Measurements from ENCODE around the gene C14orf93.
A peak's percentile ranks its signal among the peaks of the same experiment; 100 is the strongest.

C14orf93 gene

GRCh38 chr14:23041729-23042128, 31.8 kb upstream of the C14orf93 start:
- no peak overlapping the region for H3K4me3 ChIP-seq (ENCODE audit: low read length)
- no peaks in the 10 kb centered on the region for H3K9me3 ChIP-seq (ENCODE audit: control insufficient read depth, low read length)
- no peaks in the 10 kb centered on the region for H3K36me3 ChIP-seq (ENCODE audit: control insufficient read depth, insufficient read depth, low read length)
- no peaks in the 10 kb centered on the region for H3K27me3 ChIP-seq (ENCODE audit: control insufficient read depth, insufficient read depth, low read length)
- peaks cover 13% of the 10 kb centered on the region for H3K4me1 ChIP-seq (ENCODE audit: control insufficient read depth, insufficient read depth, low read length)
- no peak overlapping the region for H3K9ac ChIP-seq (ENCODE audit: low read length)

- no peaks in the 10 kb centered on the region for H3K27me3 ChIP-seq (ENCODE audit: control insufficient read depth, insufficient read depth, low read length)
- H3K9me3 ChIP-seq (ENCODE audit: control insufficient read depth, low read length) = no peaks in the 10 kb centered on the region
- H3K36me3 ChIP-seq (ENCODE audit: control insufficient read depth, insufficient read depth, low read length) = no peaks in the 10 kb centered on the region
- no peak overlapping the region for H3K9ac ChIP-seq (ENCODE audit: low read length)
- no peak overlapping the region for H3K4me3 ChIP-seq (ENCODE audit: low read length)
- H3K4me1 ChIP-seq (ENCODE audit: control insufficient read depth, insufficient read depth, low read length) = peaks cover 11% of the 10 kb centered on the region
Observed at GRCh38 chr14:23040100-23040499, 30.2 kb upstream of the C14orf93 start.

- H3K9me3 ChIP-seq (ENCODE audit: control insufficient read depth, low read length) = no peaks in the 10 kb centered on the region
- no peaks in the 10 kb centered on the region for H3K36me3 ChIP-seq (ENCODE audit: control insufficient read depth, insufficient read depth, low read length)
- H3K9ac ChIP-seq (ENCODE audit: low read length) = peak overlapping the region; percentile 96
- no peaks in the 10 kb centered on the region for H3K27me3 ChIP-seq (ENCODE audit: control insufficient read depth, insufficient read depth, low read length)
- H3K4me3 ChIP-seq (ENCODE audit: low read length) = peak overlapping the region; percentile 70
- peaks cover 15% of the 10 kb centered on the region for H3K4me1 ChIP-seq (ENCODE audit: control insufficient read depth, insufficient read depth, low read length)
Observed at GRCh38 chr14:23035303-23036144, 25.6 kb upstream of the C14orf93 start.

- Histone ChIP-seq H3K27me3 (ENCODE audit: control insufficient read depth, insufficient read depth, low read length) (no peaks in the 10 kb centered on the region), H3K4me3 (ENCODE audit: low read length) (peak within 1 kb of the TSS; percentile 70), H3K9me3 (ENCODE audit: control insufficient read depth, low read length) (no peaks in the 10 kb centered on the region), H3K4me1 (ENCODE audit: control insufficient read depth, insufficient read depth, low read length) (peaks cover 15% of the 10 kb centered on the region), H3K9ac (ENCODE audit: low read length) (peak within 1 kb of the TSS; percentile 96), H3K36me3 (ENCODE audit: control insufficient read depth, insufficient read depth, low read length) (no peaks in the 10 kb centered on the region)
Observed at GRCh38 chr14:23034498-23035302, 24.8 kb upstream of the C14orf93 start, which contains the start of gene PSMB5. Gene PSMB5 (minus strand): TSS chr14:23034900. CDS start chr14:23034881, 19 bp downstream.

GRCh38 chr14:23033801-23034497, 24.0 kb upstream of the C14orf93 start:
- H3K9ac ChIP-seq (ENCODE audit: low read length) = peak overlapping the region; percentile 96
- no peaks in the 10 kb centered on the region for H3K27me3 ChIP-seq (ENCODE audit: control insufficient read depth, insufficient read depth, low read length)
- peak overlapping the region; percentile 70 for H3K4me3 ChIP-seq (ENCODE audit: low read length)
- H3K9me3 ChIP-seq (ENCODE audit: control insufficient read depth, low read length) = no peaks in the 10 kb centered on the region
- H3K4me1 ChIP-seq (ENCODE audit: control insufficient read depth, insufficient read depth, low read length) = peaks cover 15% of the 10 kb centered on the region
- no peaks in the 10 kb centered on the region for H3K36me3 ChIP-seq (ENCODE audit: control insufficient read depth, insufficient read depth, low read length)

- Histone ChIP-seq H3K9ac (ENCODE audit: low read length) (peak overlapping the region; percentile 96), H3K4me3 (ENCODE audit: low read length) (no peak overlapping the region), H3K27me3 (ENCODE audit: control insufficient read depth, insufficient read depth, low read length) (no peaks in the 10 kb centered on the region), H3K4me1 (ENCODE audit: control insufficient read depth, insufficient read depth, low read length) (peaks cover 15% of the 10 kb centered on the region), H3K9me3 (ENCODE audit: control insufficient read depth, low read length) (no peaks in the 10 kb centered on the region), H3K36me3 (ENCODE audit: control insufficient read depth, insufficient read depth, low read length) (no peaks in the 10 kb centered on the region)
Observed at GRCh38 chr14:23033251-23033727, 23.3 kb upstream of the C14orf93 start.

- Histone ChIP-seq H3K4me3 (ENCODE audit: low read length) (no peak overlapping the region), H3K9ac (ENCODE audit: low read length) (no peak overlapping the region), H3K27me3 (ENCODE audit: control insufficient read depth, insufficient read depth, low read length) (no peaks in the 10 kb centered on the region), H3K36me3 (ENCODE audit: control insufficient read depth, insufficient read depth, low read length) (no peaks in the 10 kb centered on the region), H3K9me3 (ENCODE audit: control insufficient read depth, low read length) (no peaks in the 10 kb centered on the region), H3K4me1 (ENCODE audit: control insufficient read depth, insufficient read depth, low read length) (peaks cover 15% of the 10 kb centered on the region)
Observed at GRCh38 chr14:23030936-23031335, 21.0 kb upstream of the C14orf93 start.

GRCh38 chr14:23028799-23029198, 18.9 kb upstream of the C14orf93 start:
- Histone ChIP-seq H3K36me3 (ENCODE audit: control insufficient read depth, insufficient read depth, low read length) (peaks cover 7% of the 10 kb centered on the region), H3K9ac (ENCODE audit: low read length) (no peak overlapping the region), H3K4me1 (ENCODE audit: control insufficient read depth, insufficient read depth, low read length) (peaks cover 7% of the 10 kb centered on the region), H3K9me3 (ENCODE audit: control insufficient read depth, low read length) (no peaks in the 10 kb centered on the region), H3K27me3 (ENCODE audit: control insufficient read depth, insufficient read depth, low read length) (no peaks in the 10 kb centered on the region), H3K4me3 (ENCODE audit: low read length) (no peak overlapping the region)

- Histone ChIP-seq H3K36me3 (ENCODE audit: control insufficient read depth, insufficient read depth, low read length) (peaks cover 7% of the 10 kb centered on the region), H3K9me3 (ENCODE audit: control insufficient read depth, low read length) (no peaks in the 10 kb centered on the region), H3K9ac (ENCODE audit: low read length) (no peak overlapping the region), H3K27me3 (ENCODE audit: control insufficient read depth, insufficient read depth, low read length) (no peaks in the 10 kb centered on the region), H3K4me3 (ENCODE audit: low read length) (no peak overlapping the region), H3K4me1 (ENCODE audit: control insufficient read depth, insufficient read depth, low read length) (no peaks in the 10 kb centered on the region)
Observed at GRCh38 chr14:23025151-23025814, 15.3 kb upstream of the C14orf93 start.

- Histone ChIP-seq H3K9ac (ENCODE audit: low read length) (no peak overlapping the region), H3K9me3 (ENCODE audit: control insufficient read depth, low read length) (no peaks in the 10 kb centered on the region), H3K36me3 (ENCODE audit: control insufficient read depth, insufficient read depth, low read length) (peaks cover 7% of the 10 kb centered on the region)
Observed at GRCh38 chr14:23024612-23025075, 14.7 kb upstream of the C14orf93 start.

GRCh38 chr14:23023795-23024152, 13.8 kb upstream of the C14orf93 start:
- Histone ChIP-seq H3K27me3 (ENCODE audit: control insufficient read depth, insufficient read depth, low read length) (no peaks in the 10 kb centered on the region), H3K9me3 (ENCODE audit: control insufficient read depth, low read length) (no peaks in the 10 kb centered on the region), H3K4me1 (ENCODE audit: control insufficient read depth, insufficient read depth, low read length) (no peaks in the 10 kb centered on the region), H3K9ac (ENCODE audit: low read length) (no peak overlapping the region), H3K4me3 (ENCODE audit: low read length) (no peak overlapping the region), H3K36me3 (ENCODE audit: control insufficient read depth, insufficient read depth, low read length) (peaks cover 7% of the 10 kb centered on the region)

More at GRCh38 chr14:23024612-23025075, 14.7 kb upstream of the C14orf93 start:
- Histone ChIP-seq H3K27me3 (ENCODE audit: control insufficient read depth, insufficient read depth, low read length) (no peaks in the 10 kb centered on the region), H3K4me3 (ENCODE audit: low read length) (no peak overlapping the region), H3K4me1 (ENCODE audit: control insufficient read depth, insufficient read depth, low read length) (no peaks in the 10 kb centered on the region)
